ENCODE measurements around the gene CTDSPL.

The CTDSPL gene

GRCh38 chr3:37945807-37946530 lies 84.3 kb downstream of the CTDSPL start (continued):
- no peak for TF ChIP-seq ZNF488 (tag by site-specific recombination; IDR thresholded peaks at IDR 0.05)
- no peak for TF ChIP-seq ZNF670 (tag by site-specific recombination; IDR thresholded peaks at IDR 0.05; ENCODE audit: low read depth)
- no peak for TF ChIP-seq ZNF132 (tag by site-specific recombination; IDR thresholded peaks at IDR 0.05; ENCODE audit: borderline replicate concordance)
- 0 out of 2 replicates have a peak, but pooled peaks have one; percentile 5 for TF ChIP-seq GLIS1 (tag by site-specific recombination; IDR thresholded peaks at IDR 0.05)
- TF ChIP-seq ZBTB20 (tag by site-specific recombination; IDR thresholded peaks at IDR 0.05), result peak; percentile 86
- TF ChIP-seq PRDM4 (tag by site-specific recombination; IDR thresholded peaks at IDR 0.05), result no peak
- TF ChIP-seq KLF9 (tag by site-specific recombination; IDR thresholded peaks at IDR 0.05; ENCODE audit: low read depth), result no peak

GRCh38 chr3:37946531-37946889 lies 84.8 kb downstream of the CTDSPL start:
- Histone ChIP-seq H3K27ac (ENCODE audit: extremely low read depth, low read depth, low read length) (no peak overlapping the region), H3K36me3 (ENCODE audit: control insufficient read depth in 2 of 2, insufficient read depth in 1 of 2, low read length in 2 of 2) (no peaks in the 10 kb centered on the region), H3K4me3 (ENCODE audit: low read depth, low read length) (no peak overlapping the region), H3K4me1 (ENCODE audit: control insufficient read depth, insufficient read depth, low read length) (peaks cover 7% of the 10 kb centered on the region), H3K9me3 (ENCODE audit: control insufficient read depth, insufficient read depth, low read depth, low read length) (no peaks in the 10 kb centered on the region)
- CTCF ChIA-PET, result interaction anchor here (0.6 to 1.0 kb wide), 2 partner anchors 21 to 92 kb away, joined by 3 to 4 read pairs; no protein-coding TSS in a partner anchor
- POLR2A ChIA-PET, result no interaction called here
- 0 out of 2 replicates have a peak, but pooled peaks have one; percentile 3 for TF ChIP-seq ZBTB20 (tag by site-specific recombination; IDR thresholded peaks at IDR 0.05)
- no peak for TF ChIP-seq ZXDB (tag by site-specific recombination; IDR thresholded peaks at IDR 0.05)

- H3K9me3 ChIP-seq (ENCODE audit: control insufficient read depth, insufficient read depth, low read depth, low read length), result no peaks in the 10 kb centered on the region
- CTCF ChIA-PET, result interaction anchor here (1.3 kb wide), 1 partner anchor 47 kb away, joined by 4 read pairs; no protein-coding TSS in a partner anchor
- POLR2A ChIA-PET, result no interaction called here
- peaks cover 7% of the 10 kb centered on the region for H3K4me1 ChIP-seq (ENCODE audit: control insufficient read depth, insufficient read depth, low read length)
- H3K36me3 ChIP-seq (ENCODE audit: control insufficient read depth in 2 of 2, insufficient read depth in 1 of 2, low read length in 2 of 2), result peaks cover 0 to 4% of the 10 kb centered on the region in 2 experiments; a peak in 1 of 3 replicates
- no peak overlapping the region for H3K4me3 ChIP-seq (ENCODE audit: low read depth, low read length)
- no peak overlapping the region for H3K27ac ChIP-seq (ENCODE audit: extremely low read depth, low read depth, low read length)
- TF ChIP-seq ZSCAN18 (tag by site-specific recombination; IDR thresholded peaks at IDR 0.05), result no peak
- TF ChIP-seq ZNF23 (tag by site-specific recombination; IDR thresholded peaks at IDR 0.05; ENCODE audit: borderline replicate concordance), result no peak
- TF ChIP-seq ZNF530 (tag by site-specific recombination; IDR thresholded peaks at IDR 0.05; ENCODE audit: low read depth), result no peak
- no peak for TF ChIP-seq ZNF121 (tag by site-specific recombination; IDR thresholded peaks at IDR 0.05)
- TF ChIP-seq REST (tag by site-specific recombination; IDR thresholded peaks at IDR 0.05), result no peak
- no peak for TF ChIP-seq OVOL3 (tag by site-specific recombination; IDR thresholded peaks at IDR 0.05)
- TF ChIP-seq HOXA7 (CRISPR knock-in tag; IDR thresholded peaks at IDR 0.05; ENCODE audit: borderline replicate concordance), result no peak
- TF ChIP-seq ZNF488 (tag by site-specific recombination; IDR thresholded peaks at IDR 0.05), result no peak
- no peak for TF ChIP-seq ATF2 (tag by site-specific recombination; IDR thresholded peaks at IDR 0.05; ENCODE audit: low read depth)
- no peak for TF ChIP-seq ZNF398 (tag by site-specific recombination; IDR thresholded peaks at IDR 0.05)
- no peak for TF ChIP-seq GFI1B (tag by site-specific recombination; IDR thresholded peaks at IDR 0.05)
- TF ChIP-seq ZSCAN23 (tag by site-specific recombination; IDR thresholded peaks at IDR 0.05), result no peak
These were observed 88.2 kb downstream of the CTDSPL start for GRCh38 chr3:37949866-37950265.
